Muscle layer of duodenum (tissue), 2 donors: ENCODE data around the gene FKBP9.

Source experiments
- H3K27ac ChIP-seq: one replicate; pipeline ENCODE4 v1.7.0; 2013; ENCODE audit warnings: mild to moderate bottlenecking, low read length
- H3K27me3 ChIP-seq: one replicate; pipeline ENCODE4 v1.7.0; 2013; ENCODE audit warnings: low read depth, mild to moderate bottlenecking, control low read depth, low read length
- H3K36me3 ChIP-seq, 2 donors: one replicate each; pipeline ENCODE4 v1.7.0; 2013; ENCODE audit warnings: low read length in 2 of 2, control low read depth in 1 of 2, mild to moderate bottlenecking in 1 of 2; ENCODE audit not compliant: insufficient read depth in 2 of 2, control insufficient read depth in 1 of 2
- H3K4me1 ChIP-seq, 2 donors: one replicate each; pipeline ENCODE4 v1.7.0; 2013; ENCODE audit warnings: low read length in 2 of 2, mild to moderate bottlenecking in 2 of 2, control low read depth in 1 of 2, moderate library complexity in 1 of 2; ENCODE audit not compliant: insufficient read depth in 2 of 2, control insufficient read depth in 1 of 2
- H3K4me3 ChIP-seq, 2 donors: one replicate each; pipeline ENCODE4 v1.7.0; 2013; ENCODE audit warnings: low read length in 2 of 2, low read depth in 1 of 2, mild to moderate bottlenecking in 1 of 2
- H3K9me3 ChIP-seq, 2 donors: one replicate each; pipeline ENCODE4 v1.7.0; 2013; ENCODE audit warnings: low read length in 2 of 2, control low read depth in 1 of 2, mild to moderate bottlenecking in 1 of 2; ENCODE audit not compliant: control insufficient read depth in 1 of 2
- donor health status: healthy.

Gene FKBP9

DNA sequence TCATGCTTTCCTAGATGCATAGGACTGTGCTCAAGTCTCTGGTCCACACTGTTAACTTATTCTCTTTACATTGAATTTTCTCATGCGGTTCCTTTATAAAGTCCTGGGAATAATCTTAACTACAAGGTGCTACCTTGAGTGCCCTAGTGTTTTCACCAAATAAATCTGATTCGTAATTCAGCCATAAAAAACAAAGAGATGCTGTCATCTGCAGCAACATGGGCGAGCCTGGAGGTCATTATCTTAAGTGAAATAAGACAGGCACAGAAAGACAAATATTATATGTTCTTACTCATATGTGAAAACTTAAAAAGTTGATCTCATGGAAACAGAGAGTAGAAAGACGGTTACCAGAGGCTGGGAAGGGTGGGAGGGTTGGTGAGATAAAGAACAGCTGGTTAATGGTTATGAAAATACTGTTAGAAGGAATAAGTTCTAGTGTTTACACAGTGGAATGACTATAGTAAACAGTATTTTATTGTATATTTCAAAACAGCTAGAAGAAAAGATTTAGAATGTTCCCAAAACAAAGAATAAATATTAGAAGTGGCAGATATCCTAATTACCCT lies 67.0 kb downstream of the FKBP9 start:
- H3K4me3 ChIP-seq, result no peak overlapping the region
- H3K36me3 ChIP-seq, result peaks cover 15% of the 10 kb centered on the region in 2 donors
- H3K27me3 ChIP-seq, result no peaks in the 10 kb centered on the region
- no peak overlapping the region for H3K27ac ChIP-seq
- no peaks in the 10 kb centered on the region for H3K9me3 ChIP-seq
- H3K4me1 ChIP-seq, result no peaks in the 10 kb centered on the region

- no peaks in the 10 kb centered on the region for H3K9me3 ChIP-seq
- peaks cover 9 to 10% of the 10 kb centered on the region in 2 donors for H3K4me1 ChIP-seq
- no peak overlapping the region for H3K27ac ChIP-seq
- no peak overlapping the region for H3K4me3 ChIP-seq
- H3K27me3 ChIP-seq, result no peaks in the 10 kb centered on the region
- H3K36me3 ChIP-seq, result no peaks in the 10 kb centered on the region
Observed at GRCh38 chr7:33035776-33036175, 78.5 kb downstream of the FKBP9 start.

DNA sequence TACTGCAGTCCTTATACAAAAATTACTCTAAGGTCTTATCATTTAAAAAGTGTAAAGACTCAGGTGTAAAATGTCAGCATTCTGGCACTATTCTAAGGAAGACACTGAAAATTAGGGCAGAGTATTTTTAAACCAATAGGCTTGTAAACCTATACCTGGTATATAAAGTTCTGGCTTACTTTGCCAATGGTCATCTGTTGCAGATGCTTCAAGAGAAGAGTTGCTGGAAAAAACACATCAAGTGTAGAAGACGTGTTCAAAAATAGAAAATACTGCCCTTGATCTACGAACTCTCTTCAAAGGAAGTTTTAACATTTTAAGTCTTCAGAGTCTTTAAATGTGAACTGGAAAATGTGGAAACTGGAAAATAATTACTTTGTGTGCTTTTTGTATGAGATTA lies 81.4 kb downstream of the FKBP9 start:
- H3K4me3 ChIP-seq, result peak overlapping the region; percentile 70 to 85
- H3K4me1 ChIP-seq, result peaks cover 12 to 21% of the 10 kb centered on the region in 2 donors
- H3K27me3 ChIP-seq, result no peaks in the 10 kb centered on the region
- H3K27ac ChIP-seq, result peak overlapping the region; percentile 84
- H3K9me3 ChIP-seq, result no peaks in the 10 kb centered on the region
- H3K36me3 ChIP-seq, result no peaks in the 10 kb centered on the region

DNA sequence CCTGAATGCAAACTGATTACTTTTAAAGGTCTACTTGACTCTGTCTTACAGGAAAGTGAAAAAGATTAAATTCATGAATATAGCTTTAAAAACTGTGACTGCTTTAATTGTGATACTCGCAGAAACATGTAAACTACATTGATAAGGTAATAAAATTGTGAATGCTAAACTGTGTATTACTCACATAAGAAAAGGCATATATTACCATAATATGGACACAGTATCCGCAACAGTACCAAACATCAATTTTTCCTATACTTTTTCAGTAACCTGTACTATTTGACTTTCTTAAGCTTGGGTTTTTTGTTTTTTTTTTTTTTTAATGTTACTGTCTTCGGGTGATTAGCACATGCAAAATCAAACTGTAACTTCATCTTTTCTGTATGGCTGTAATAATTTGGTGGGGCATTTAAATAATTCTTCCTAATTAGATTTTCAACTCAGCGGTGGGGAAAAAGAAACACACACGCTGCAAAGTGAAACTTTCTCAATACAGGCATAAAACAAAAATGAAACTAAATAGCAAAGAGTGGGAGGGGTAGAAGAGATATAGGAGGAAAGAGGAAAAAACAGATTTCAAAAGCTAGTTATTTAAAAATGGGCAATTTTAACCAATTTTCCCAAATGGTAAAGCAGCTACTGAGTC lies 82.1 kb downstream of the FKBP9 start:
- Histone ChIP-seq H3K4me1 (peaks cover 14 to 25% of the 10 kb centered on the region in 2 donors), H3K9me3 (no peaks in the 10 kb centered on the region), H3K27ac (peak overlapping the region; percentile 84), H3K36me3 (no peaks in the 10 kb centered on the region), H3K4me3 (peak overlapping the region; percentile 70 to 85), H3K27me3 (no peaks in the 10 kb centered on the region)

DNA sequence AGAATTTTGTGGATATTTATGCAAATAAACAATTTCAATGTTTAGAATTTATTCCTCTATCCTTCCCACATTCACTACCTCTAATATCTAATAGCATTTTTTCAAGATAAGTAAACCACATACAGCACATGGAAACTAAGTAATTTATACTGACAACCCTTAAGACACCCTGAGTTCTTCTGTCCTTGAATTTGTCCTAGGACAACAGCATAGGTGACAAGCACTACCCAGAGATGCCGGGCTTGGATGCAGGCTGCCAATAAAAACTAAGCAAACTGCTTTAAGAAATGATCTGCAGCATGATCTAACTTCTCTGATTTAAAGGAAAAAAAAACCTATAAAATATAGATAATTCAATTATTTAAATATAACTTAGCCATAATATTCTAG lies 82.7 kb downstream of the FKBP9 start:
- H3K27ac ChIP-seq, result peak overlapping the region; percentile 84
- peaks cover 14 to 29% of the 10 kb centered on the region in 2 donors for H3K4me1 ChIP-seq

GRCh38 chr7:33040803-33041516 lies 83.7 kb downstream of the FKBP9 start:
- Histone ChIP-seq H3K9me3 (no peaks in the 10 kb centered on the region), H3K36me3 (no peaks in the 10 kb centered on the region), H3K27ac (peak overlapping the region; percentile 84), H3K27me3 (no peaks in the 10 kb centered on the region), H3K4me1 (peaks cover 14 to 30% of the 10 kb centered on the region in 2 donors), H3K4me3 (peak overlapping the region; percentile 14 to 26)

More for the DNA sequence above, 82.7 kb downstream of the FKBP9 start:
- Histone ChIP-seq H3K27me3 (no peaks in the 10 kb centered on the region), H3K4me3 (peak overlapping the region; percentile 70 to 85), H3K9me3 (no peaks in the 10 kb centered on the region), H3K36me3 (no peaks in the 10 kb centered on the region)

DNA sequence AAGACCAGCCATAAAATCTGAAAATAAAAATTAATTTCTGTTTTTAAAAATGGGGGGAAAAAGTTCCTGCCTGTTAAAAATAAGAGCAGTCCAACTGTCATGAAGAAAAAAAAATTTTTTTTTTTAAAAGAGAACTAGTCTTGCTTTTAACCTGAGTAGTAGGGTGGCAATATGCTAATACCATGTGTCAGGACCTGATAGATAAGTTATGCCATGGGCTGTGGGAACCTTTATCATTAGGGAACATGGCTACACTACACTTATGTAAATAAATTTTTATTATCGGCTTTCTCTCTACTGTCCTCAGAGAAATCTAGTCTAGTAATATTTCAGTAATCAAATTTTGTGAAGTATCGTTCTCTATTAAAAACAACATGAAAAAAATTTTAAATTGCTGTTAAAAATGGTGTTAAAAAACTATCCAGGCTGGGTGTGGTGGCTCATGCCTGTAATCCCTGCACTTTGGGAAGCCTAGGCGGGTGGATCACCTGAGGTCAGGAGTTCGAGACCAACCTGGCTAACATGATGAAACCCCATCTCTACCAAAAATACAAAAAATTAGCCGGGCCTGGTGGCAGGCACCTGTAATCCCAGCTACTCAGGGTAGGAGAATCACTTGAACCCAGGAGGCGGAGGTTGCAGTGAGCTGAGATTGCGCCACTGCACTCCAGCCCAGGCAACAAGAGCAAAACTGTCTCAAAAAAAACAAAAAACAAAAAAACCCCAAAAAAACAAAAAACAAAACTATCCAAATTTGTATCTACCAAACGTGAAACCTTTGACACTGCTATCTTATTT lies 84.6 kb downstream of the FKBP9 start:
- H3K4me1 ChIP-seq, result peaks cover 14 to 30% of the 10 kb centered on the region in 2 donors
- H3K36me3 ChIP-seq, result no peaks in the 10 kb centered on the region
- no peak overlapping the region for H3K27ac ChIP-seq
- H3K4me3 ChIP-seq, result no peak overlapping the region
- no peaks in the 10 kb centered on the region for H3K27me3 ChIP-seq
- no peaks in the 10 kb centered on the region for H3K9me3 ChIP-seq

GRCh38 chr7:33043501-33044400 lies 86.5 kb downstream of the FKBP9 start:
- peak overlapping the region; percentile 92 for H3K27ac ChIP-seq
- H3K9me3 ChIP-seq, result no peaks in the 10 kb centered on the region
- H3K4me3 ChIP-seq, result peak overlapping the region in 1 of 2 donors; percentile 16
- no peaks in the 10 kb centered on the region for H3K36me3 ChIP-seq
- H3K27me3 ChIP-seq, result no peaks in the 10 kb centered on the region
- H3K4me1 ChIP-seq, result peaks cover 13 to 21% of the 10 kb centered on the region in 2 donors

DNA sequence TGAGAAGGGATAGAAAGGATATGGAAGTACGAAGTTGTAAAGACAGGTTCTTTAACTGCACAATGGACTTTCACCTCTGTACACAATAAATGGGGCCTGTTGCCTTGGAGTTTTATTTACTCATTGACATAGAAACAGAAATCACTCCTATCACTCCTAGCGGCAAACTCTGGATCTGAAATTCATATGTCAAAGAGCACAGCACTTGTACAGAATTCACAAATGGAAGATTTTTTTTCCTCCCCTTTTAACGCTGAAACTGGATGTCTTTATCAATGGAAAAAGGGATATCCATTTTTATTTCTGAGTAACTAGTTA lies 87.1 kb downstream of the FKBP9 start:
- peak overlapping the region in 1 of 2 donors; percentile 16 for H3K4me3 ChIP-seq
- H3K27ac ChIP-seq, result peak overlapping the region; percentile 92
- no peaks in the 10 kb centered on the region for H3K9me3 ChIP-seq
- H3K27me3 ChIP-seq, result no peaks in the 10 kb centered on the region
- peaks cover 11 to 21% of the 10 kb centered on the region in 2 donors for H3K4me1 ChIP-seq
- no peaks in the 10 kb centered on the region for H3K36me3 ChIP-seq

- no peaks in the 10 kb centered on the region for H3K9me3 ChIP-seq
- H3K27ac ChIP-seq, result peak overlapping the region; percentile 92
- H3K36me3 ChIP-seq, result no peaks in the 10 kb centered on the region
- no peak overlapping the region for H3K4me3 ChIP-seq
- H3K4me1 ChIP-seq, result peaks cover 11 to 23% of the 10 kb centered on the region in 2 donors
- H3K27me3 ChIP-seq, result no peaks in the 10 kb centered on the region
Observed at GRCh38 chr7:33044986-33045385, 87.7 kb downstream of the FKBP9 start.
